ENCODE results near the gene CIP2A.

DNA sequence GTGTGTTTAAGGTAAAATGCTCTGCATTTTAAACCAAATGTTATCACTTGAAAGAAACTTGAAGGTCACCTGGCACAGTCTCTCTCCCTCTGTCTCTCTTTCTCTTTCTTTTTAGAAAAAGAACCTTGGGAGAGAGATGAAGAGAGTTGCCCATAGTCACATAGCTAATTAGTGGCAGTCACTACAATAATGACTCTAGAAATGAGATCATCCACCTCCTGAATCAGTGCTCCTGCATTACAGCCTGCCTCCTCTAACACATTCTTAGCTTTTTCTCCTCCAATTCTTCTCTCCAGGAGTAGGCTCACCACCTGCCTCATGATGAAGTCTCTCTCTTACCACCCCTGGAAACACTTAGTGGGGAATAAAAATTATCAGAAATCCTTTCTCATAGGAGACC, 81.3 kb downstream of the CIP2A start:
- TF ChIP-seq, protein P1, sequence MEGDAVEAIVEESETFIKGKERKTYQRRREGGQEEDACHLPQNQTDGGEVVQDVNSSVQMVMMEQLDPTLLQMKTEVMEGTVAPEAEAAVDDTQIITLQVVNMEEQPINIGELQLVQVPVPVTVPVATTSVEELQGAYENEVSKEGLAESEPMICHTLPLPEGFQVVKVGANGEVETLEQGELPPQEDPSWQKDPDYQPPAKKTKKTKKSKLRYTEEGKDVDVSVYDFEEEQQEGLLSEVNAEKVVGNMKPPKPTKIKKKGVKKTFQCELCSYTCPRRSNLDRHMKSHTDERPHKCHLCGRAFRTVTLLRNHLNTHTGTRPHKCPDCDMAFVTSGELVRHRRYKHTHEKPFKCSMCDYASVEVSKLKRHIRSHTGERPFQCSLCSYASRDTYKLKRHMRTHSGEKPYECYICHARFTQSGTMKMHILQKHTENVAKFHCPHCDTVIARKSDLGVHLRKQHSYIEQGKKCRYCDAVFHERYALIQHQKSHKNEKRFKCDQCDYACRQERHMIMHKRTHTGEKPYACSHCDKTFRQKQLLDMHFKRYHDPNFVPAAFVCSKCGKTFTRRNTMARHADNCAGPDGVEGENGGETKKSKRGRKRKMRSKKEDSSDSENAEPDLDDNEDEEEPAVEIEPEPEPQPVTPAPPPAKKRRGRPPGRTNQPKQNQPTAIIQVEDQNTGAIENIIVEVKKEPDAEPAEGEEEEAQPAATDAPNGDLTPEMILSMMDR (IDR thresholded peaks at IDR 0.05): no peak
- TF ChIP-seq POLR2A (IDR thresholded peaks at IDR 0.05) (no peak), EP300 (IDR thresholded peaks at IDR 0.05) (no peak)

Measured in sigmoid colon (tissue), 4 donors.